B cell (primary cell): Measurements from ENCODE around the gene FAM98A.

Source experiments
- CTCF ChIP-seq: fragments of 200-600 bp; IDR thresholded peaks from one replicate; pipeline ENCODE4 v1.8.0; 2022; ENCODE audit warnings: antibody characterized with exemption, mild to moderate bottlenecking
- EZH2 ChIP-seq: IDR thresholded peaks from 2 replicates; pipeline ENCODE4 v1.6.1; 2012; ENCODE audit warnings: borderline replicate concordance, low read depth, mild to moderate bottlenecking, moderate library complexity, low read length; ENCODE audit not compliant: insufficient read depth, poor library complexity, severe bottlenecking

DNA sequence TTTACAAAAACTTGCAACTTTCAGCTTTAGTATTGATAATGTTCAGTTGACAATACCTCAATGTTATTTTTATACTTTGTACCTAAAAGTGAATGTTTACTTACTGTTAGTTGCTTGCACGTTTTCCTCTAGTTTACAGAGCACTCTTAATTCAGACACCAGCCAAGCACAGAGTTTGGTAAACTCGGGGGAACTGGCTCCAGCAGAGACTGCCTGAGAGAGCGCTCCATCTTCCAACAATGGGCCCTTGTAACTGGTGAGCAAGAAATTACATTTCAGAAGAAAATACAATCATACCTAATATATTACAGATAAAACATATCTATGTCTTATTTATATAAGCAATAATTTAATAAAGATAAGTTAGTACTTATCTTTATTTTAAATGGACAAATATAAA lies 3.7 kb downstream of the FAM98A start:
- TF ChIP-seq CTCF (no peak), EZH2 (no peak)
